CD4-positive, alpha-beta memory T cell (primary cell): ENCODE data around the gene PNPLA7. TPM values are rescaled to one million over a fixed set of nuclear protein-coding genes. Genes with fewer than 3 reads are reported as not detected.
A peak's percentile ranks its signal among the peaks of the same experiment; 100 is the strongest.
"Not testable (repeated sequence)": the region's sequence is repeated elsewhere in the genome, so short reads cannot be mapped to it uniquely, and the experiment has no call there.

Experiments used
- CTCF ChIA-PET: fragments of 350-600 bp; sonication (Branson Sonifier 250); formaldehyde crosslinking; loops from one replicate; lab custom pipeline; 2021; ENCODE audit warnings: inconsistent platforms; ENCODE audit not compliant: partially characterized antibody; lab: Charles Lee
- POLR2A ChIA-PET: fragments of 350-600 bp; sonication (Branson Sonifier 250); formaldehyde crosslinking; loops from one replicate; lab custom pipeline; 2021; ENCODE audit not compliant: partially characterized antibody; lab: Charles Lee
- DNase-seq, 5 donors: peaks; one replicate each; pipeline versions ENCODE4 v3.0.0 to v3.0.0-alpha.2; 2020 to 2022; ENCODE audit warnings: mixed read lengths in 1 of 5
- H3K27ac ChIP-seq: one replicate; pipeline ENCODE4 v1.7.0; 2013; ENCODE audit warnings: low read depth, low read length
- H3K27me3 ChIP-seq: 2 replicates; pipeline ENCODE4 v1.7.0; 2013; ENCODE audit warnings: mild to moderate bottlenecking, low read length, moderate library complexity; ENCODE audit not compliant: insufficient read depth
- H3K36me3 ChIP-seq: 2 replicates; pipeline ENCODE4 v1.7.0; 2013; ENCODE audit warnings: mild to moderate bottlenecking, low read length, moderate library complexity; ENCODE audit not compliant: insufficient read depth
- H3K4me1 ChIP-seq: 2 replicates; pipeline ENCODE4 v1.7.0; 2013; ENCODE audit warnings: mild to moderate bottlenecking, low read length, moderate library complexity; ENCODE audit not compliant: insufficient read depth
- H3K4me3 ChIP-seq, 2 donors: one replicate each; pipeline ENCODE4 v1.7.0; 2013; ENCODE audit warnings: low read length in 2 of 2, mild to moderate bottlenecking in 1 of 2
- H3K9me3 ChIP-seq, 2 donors: one replicate each; pipeline ENCODE4 v1.7.0; 2013; ENCODE audit warnings: low read length in 2 of 2, control low read depth in 1 of 2; ENCODE audit not compliant: control insufficient read depth in 1 of 2
- H3K27ac Mint-ChIP-seq, 7 donors: one replicate each; pipeline ENCODE4 v1.8.0; 2020 to 2021; ENCODE audit warnings: mixed read lengths in 7 of 7, mild to moderate bottlenecking in 6 of 7, inconsistent platforms in 3 of 7, moderate library complexity in 3 of 7
- H3K27me3 Mint-ChIP-seq, 2 donors: one replicate each; pipeline ENCODE4 v1.8.0; 2020 to 2021; ENCODE audit warnings: mixed read lengths in 2 of 2
- H3K36me3 Mint-ChIP-seq, 2 donors: one replicate each; pipeline ENCODE4 v1.8.0; 2020 to 2021; ENCODE audit warnings: mixed read lengths in 2 of 2, inconsistent platforms in 1 of 2, mild to moderate bottlenecking in 1 of 2
- H3K4me1 Mint-ChIP-seq, 4 donors: one replicate each; pipeline ENCODE4 v1.8.0; 2020 to 2021; ENCODE audit warnings: mixed read lengths in 4 of 4, mild to moderate bottlenecking in 1 of 4
- H3K4me3 Mint-ChIP-seq, 8 donors: one replicate each; pipeline ENCODE4 v1.8.0; 2020 to 2021; ENCODE audit warnings: mixed read lengths in 8 of 8, mild to moderate bottlenecking in 7 of 8, moderate library complexity in 6 of 8, inconsistent platforms in 3 of 8
- H3K9me3 Mint-ChIP-seq, 8 donors: one replicate each; pipeline ENCODE4 v1.8.0; 2020 to 2021; ENCODE audit warnings: mixed read lengths in 8 of 8, mild to moderate bottlenecking in 5 of 8, inconsistent platforms in 3 of 8, moderate library complexity in 1 of 8
- intact Hi-C: fragments of 100-400 bp; cut with micrococcal nuclease; formaldehyde crosslinking; loops from one replicate; pipeline ENCODE4 v1.15.1; 2023
- polyA plus RNA-seq, 2 donors: library from polyadenylated mRNA; unstranded; fragments of 300-500 nt; fragmentation: Illumina TruSeq; gene quantifications; one replicate each; pipeline ENCODE4 v1.2.3, GENCODE V29; 2021
- total RNA-seq, 2 experiments: library from RNA; stranded (reverse); gene quantifications; one replicate each; pipeline ENCODE4 v1.2.3, GENCODE V29; 2021

PNPLA7 gene
- total and polyA plus RNA-seq, 4 experiments from 2014 or later: 0.98 to 15.7 (median 15.5) TPM; not detected in 1

DNA sequence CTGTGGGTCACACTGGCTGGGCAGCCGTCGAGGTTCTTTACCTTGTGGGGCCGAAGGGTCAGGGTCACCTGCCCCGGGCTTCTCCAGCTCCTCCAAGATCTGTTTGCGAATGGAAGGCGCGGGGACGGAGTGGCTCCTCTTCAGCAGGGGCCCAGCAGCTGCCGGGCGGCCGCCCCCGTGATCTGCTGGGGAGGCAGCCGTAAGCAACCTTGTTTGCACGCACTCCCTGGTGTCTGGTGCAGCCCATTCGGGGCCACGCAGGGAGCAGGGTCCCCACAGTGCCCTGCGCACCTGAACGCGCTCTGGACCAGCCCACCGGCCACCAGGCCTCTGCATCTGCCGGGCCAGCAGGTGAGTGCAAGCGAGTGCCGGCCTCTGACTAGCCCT is 34.9 kb downstream of the PNPLA7 start:
- Histone ChIP-seq H3K4me1 (no peaks in the 10 kb centered on the region), H3K27me3 (no peaks in the 10 kb centered on the region), H3K36me3 (no peaks in the 10 kb centered on the region), H3K4me3 (no peak overlapping the region), H3K9me3 (no peaks in the 10 kb centered on the region), H3K27ac (no peak overlapping the region)
- ChIA-PET POLR2A (no interaction called here), CTCF (no interaction called here)
- DNase-seq: no peak
- no peak overlapping the region for H3K4me3 Mint-ChIP-seq
- H3K4me1 Mint-ChIP-seq: peaks cover 1 to 6% (median 5%) of the 10 kb centered on the region in 4 donors
- no peaks in the 10 kb centered on the region for H3K9me3 Mint-ChIP-seq
- H3K36me3 Mint-ChIP-seq: no peaks in the 10 kb centered on the region
- H3K27me3 Mint-ChIP-seq: no peaks in the 10 kb centered on the region
- no peak overlapping the region for H3K27ac Mint-ChIP-seq
- intact Hi-C loops: no loop called here

DNA sequence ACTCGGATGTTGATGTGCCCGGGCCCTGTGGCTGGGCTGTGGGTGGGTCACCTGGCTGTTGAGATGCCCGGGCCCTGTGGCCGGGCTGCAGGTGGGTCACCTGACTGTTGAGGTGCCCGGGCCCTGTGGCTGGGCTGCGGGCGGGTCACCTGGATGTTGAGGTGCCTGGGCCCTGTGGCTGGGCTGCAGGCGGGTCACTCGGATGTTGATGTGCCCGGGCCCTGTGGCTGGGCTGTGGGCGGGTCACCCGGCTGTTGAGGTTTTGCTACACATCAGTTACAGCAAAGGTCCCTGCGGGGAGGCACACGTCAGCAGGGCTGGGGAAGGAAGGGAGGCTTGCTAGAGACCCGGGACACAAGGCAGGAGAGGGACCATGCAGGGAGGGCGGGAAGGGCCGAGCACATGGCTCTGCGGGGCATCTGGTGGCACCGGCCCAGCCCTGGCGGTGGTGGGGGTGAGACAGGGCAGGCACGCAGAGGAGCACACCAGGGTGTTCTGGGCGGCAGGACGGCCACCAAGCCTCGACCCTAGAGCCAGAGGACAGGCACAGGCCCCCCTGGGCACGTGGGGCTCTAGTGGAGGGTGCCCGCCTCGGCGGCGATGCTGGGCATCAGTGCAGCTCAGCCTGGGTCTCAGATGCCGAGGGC is 35.4 kb downstream of the PNPLA7 start:
- H3K4me3 ChIP-seq: no peak overlapping the region
- H3K36me3 ChIP-seq: no peaks in the 10 kb centered on the region
- H3K4me1 Mint-ChIP-seq: peaks cover 1 to 6% (median 5%) of the 10 kb centered on the region in 4 donors
- DNase-seq: no peak
- POLR2A ChIA-PET: no interaction called here
- H3K9me3 ChIP-seq: no peaks in the 10 kb centered on the region
- H3K27me3 ChIP-seq: no peaks in the 10 kb centered on the region
- H3K4me3 Mint-ChIP-seq: no peak overlapping the region
- H3K4me1 ChIP-seq: no peaks in the 10 kb centered on the region
- no peaks in the 10 kb centered on the region for H3K9me3 Mint-ChIP-seq
- no peak overlapping the region for H3K27ac Mint-ChIP-seq
- H3K27ac ChIP-seq: no peak overlapping the region
- intact Hi-C loops: no loop called here
- CTCF ChIA-PET: no interaction called here
- no peaks in the 10 kb centered on the region for H3K27me3 Mint-ChIP-seq
- no peaks in the 10 kb centered on the region for H3K36me3 Mint-ChIP-seq

DNA sequence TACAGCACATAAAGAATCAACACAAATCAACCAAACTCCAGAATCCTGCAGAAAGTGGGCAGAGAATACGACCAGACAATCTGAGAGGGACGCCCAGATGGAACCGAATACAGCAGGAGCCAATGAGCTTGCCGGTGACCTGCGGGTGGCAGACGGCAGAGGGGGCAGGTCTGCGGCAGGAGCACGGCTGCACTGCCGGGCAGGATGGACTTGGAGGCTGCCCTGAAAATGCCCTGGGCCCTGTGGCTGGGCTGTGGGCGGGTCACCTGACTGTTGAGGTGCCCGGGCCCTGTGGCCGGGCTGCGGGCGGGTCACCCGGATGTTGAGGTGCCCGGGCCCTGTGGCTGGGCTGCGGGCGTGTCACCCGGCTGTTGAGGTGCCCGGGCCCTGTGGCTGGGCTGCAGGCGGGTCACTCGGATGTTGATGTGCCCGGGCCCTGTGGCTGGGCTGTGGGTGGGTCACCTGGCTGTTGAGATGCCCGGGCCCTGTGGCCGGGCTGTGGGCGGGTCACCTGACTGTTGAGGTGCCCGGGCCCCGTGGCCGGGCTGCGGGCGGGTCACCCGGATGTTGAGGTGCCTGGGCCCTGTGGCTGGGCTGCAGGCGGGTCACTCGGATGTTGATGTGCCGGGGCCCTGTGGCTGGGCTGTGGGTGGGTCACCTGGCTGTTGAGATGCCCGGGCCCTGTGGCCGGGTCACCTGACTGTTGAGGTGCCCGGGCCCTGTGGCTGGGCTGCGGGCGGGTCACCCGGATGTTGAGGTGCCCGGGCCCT is 36.2 kb downstream of the PNPLA7 start:
- H3K36me3 ChIP-seq, H3K36me3 Mint-ChIP-seq, DNase-seq, H3K4me1 ChIP-seq, intact Hi-C loops, POLR2A ChIA-PET, H3K4me1 Mint-ChIP-seq, CTCF ChIA-PET, H3K9me3 Mint-ChIP-seq, H3K27ac ChIP-seq, H3K9me3 ChIP-seq, H3K4me3 ChIP-seq, H3K27me3 Mint-ChIP-seq, H3K27me3 ChIP-seq: not testable (repeated sequence)
- H3K27ac Mint-ChIP-seq: peak overlapping the region in 2 of 7 donors; percentile 32 to 52
- peak overlapping the region in 1 of 8 donors; percentile 30 for H3K4me3 Mint-ChIP-seq

DNA sequence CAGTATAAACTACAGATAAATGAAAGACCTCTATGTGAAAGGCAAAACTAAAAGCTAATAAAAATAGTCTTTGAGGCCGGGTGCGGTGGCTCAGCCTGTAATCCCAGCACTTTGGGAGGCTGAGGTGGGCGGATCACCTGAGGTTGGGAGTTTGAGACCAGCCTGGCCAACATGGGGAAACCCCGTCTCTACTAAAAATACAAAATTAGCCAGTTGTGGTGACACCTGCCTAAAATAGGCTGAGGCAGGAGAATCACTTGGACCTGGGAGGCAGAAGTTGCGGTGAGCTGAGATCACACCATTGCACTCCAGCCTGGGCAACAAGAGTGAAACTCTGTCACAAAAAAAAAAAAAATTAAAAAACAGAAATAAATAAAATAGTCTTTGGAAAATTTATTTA is 37.1 kb downstream of the PNPLA7 start:
- H3K4me3 Mint-ChIP-seq, intact Hi-C loops, CTCF ChIA-PET, H3K36me3 Mint-ChIP-seq, H3K27me3 ChIP-seq, H3K4me3 ChIP-seq, H3K27me3 Mint-ChIP-seq, H3K27ac ChIP-seq, DNase-seq, H3K4me1 ChIP-seq, POLR2A ChIA-PET, H3K9me3 Mint-ChIP-seq, H3K36me3 ChIP-seq, H3K9me3 ChIP-seq, H3K4me1 Mint-ChIP-seq: not testable (repeated sequence)
- H3K27ac Mint-ChIP-seq: peak overlapping the region in 1 of 7 donors; percentile 35

DNA sequence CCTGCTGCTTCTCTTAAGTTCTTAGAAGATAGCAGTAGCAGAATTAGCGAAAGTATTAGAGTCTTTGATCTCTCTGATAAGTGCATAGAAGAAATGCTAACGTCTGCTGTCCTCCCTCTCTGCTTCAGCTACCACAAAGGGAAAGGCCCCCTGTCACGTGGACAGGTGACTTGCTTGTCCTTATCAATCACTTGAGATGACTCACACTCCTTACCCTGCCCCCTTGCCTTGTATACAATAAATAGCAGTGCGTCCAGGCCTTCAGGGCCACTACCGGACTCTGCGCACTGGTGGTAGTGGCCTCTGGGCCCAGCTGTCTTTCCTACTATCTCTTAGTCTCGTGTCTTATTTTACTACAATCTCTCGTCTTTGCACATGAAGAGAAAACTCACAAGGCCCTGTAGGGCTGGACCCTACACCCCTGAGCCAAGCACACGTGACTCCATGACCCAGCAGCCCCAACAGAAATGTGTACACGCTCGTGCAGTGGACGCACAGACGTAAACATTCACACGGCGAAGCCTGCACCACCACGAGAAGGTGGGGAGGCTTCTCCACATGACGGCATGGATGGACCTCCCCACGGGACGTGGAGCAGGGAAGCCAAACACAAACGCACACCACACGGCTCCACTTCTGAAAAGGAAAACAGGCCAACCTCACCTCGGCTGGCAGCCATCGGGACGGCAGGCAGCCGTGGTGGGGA is 38.3 kb downstream of the PNPLA7 start:
- no peak overlapping the region for H3K4me3 Mint-ChIP-seq
- Histone ChIP-seq H3K4me3 (no peak overlapping the region), H3K4me1 (no peaks in the 10 kb centered on the region), H3K36me3 (no peaks in the 10 kb centered on the region), H3K9me3 (no peaks in the 10 kb centered on the region), H3K27ac (no peak overlapping the region), H3K27me3 (no peaks in the 10 kb centered on the region)
- CTCF ChIA-PET: no interaction called here
- H3K9me3 Mint-ChIP-seq: peaks cover 0 to 2% (median 0%) of the 10 kb centered on the region in 8 donors
- H3K27me3 Mint-ChIP-seq: no peaks in the 10 kb centered on the region
- POLR2A ChIA-PET: no interaction called here
- H3K27ac Mint-ChIP-seq: peak overlapping the region in 1 of 7 donors; percentile 16
- intact Hi-C loops: no loop called here
- H3K4me1 Mint-ChIP-seq: peaks cover 1 to 6% (median 5%) of the 10 kb centered on the region in 4 donors
- H3K36me3 Mint-ChIP-seq: no peaks in the 10 kb centered on the region
- DNase-seq: no peak

DNA sequence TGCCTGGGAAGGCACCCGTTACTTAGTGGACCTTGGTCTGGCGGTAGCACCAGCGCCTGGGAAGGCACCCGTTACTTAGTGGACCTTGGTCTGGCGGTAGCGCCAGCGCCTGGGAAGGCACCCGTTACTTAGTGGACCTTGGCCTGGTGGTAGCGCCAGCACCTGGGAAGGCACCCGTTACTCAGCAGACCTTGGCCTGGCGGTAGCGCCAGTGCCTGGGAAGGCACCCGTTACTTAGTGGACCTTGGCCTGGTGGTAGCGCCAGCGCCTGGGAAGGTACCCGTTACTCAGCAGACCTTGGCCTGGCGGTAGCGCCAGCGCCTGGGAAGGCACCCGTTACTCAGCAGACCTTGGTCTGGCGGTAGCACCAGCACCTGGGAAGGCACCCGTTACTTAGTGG is 39.1 kb downstream of the PNPLA7 start:
- H3K27ac Mint-ChIP-seq, H3K27me3 Mint-ChIP-seq, CTCF ChIA-PET, H3K36me3 ChIP-seq, H3K36me3 Mint-ChIP-seq, H3K9me3 Mint-ChIP-seq, H3K27ac ChIP-seq, DNase-seq, H3K9me3 ChIP-seq, H3K4me1 Mint-ChIP-seq, intact Hi-C loops, H3K4me1 ChIP-seq, H3K4me3 Mint-ChIP-seq, H3K27me3 ChIP-seq, H3K4me3 ChIP-seq, POLR2A ChIA-PET: not testable (repeated sequence)

DNA sequence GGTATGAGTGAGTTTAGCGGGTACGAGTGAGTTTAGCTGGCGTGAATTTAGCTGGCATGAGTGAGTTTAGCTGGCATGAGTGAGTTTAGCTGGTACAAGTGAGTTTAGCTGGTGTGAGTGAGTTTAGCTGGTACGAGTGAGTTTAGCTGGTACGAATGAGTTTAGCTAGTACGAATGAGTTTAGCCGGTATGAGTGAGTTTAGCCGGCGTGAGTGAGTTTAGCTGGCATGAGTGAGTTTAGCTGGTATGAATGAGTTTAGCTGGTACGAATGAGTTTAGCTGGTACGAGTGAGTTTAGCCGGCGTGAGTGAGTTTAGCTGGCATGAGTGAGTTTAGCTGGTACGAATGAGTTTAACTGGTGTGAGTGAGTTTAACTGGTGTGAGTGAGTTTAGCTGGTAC is 41.0 kb downstream of the PNPLA7 start:
- no peaks in the 10 kb centered on the region for H3K4me1 ChIP-seq
- H3K4me3 Mint-ChIP-seq: no peak overlapping the region

More for the DNA sequence above, 41.0 kb downstream of the PNPLA7 start:
- H3K36me3 ChIP-seq: no peaks in the 10 kb centered on the region
- H3K4me3 ChIP-seq: no peak overlapping the region
- CTCF ChIA-PET: interaction anchor here (0.7 to 1.1 kb wide), 2 partner anchors 13 to 16 kb away, joined by 3 read pairs; no protein-coding TSS in a partner anchor
- H3K27ac ChIP-seq: no peak overlapping the region
- Mint-ChIP-seq H3K4me1 (peaks cover 1 to 6% (median 5%) of the 10 kb centered on the region in 4 donors), H3K27ac (no peak overlapping the region), H3K9me3 (peaks cover 0 to 2% (median 0%) of the 10 kb centered on the region in 8 donors), H3K36me3 (no peaks in the 10 kb centered on the region), H3K27me3 (no peaks in the 10 kb centered on the region)
- intact Hi-C loops: no loop called here
- POLR2A ChIA-PET: no interaction called here
- H3K27me3 ChIP-seq: no peaks in the 10 kb centered on the region
- no peak for DNase-seq
- no peaks in the 10 kb centered on the region for H3K9me3 ChIP-seq
